Bone marrow (tissue), 2 donors: ENCODE measurements around the gene CFAP44.
A peak's percentile ranks its signal among the peaks of the same experiment; 100 is the strongest.
"Not testable (repeated sequence)": the region's sequence is repeated elsewhere in the genome, so short reads cannot be mapped to it uniquely, and the experiment has no call there.

ENCODE experiments used
- DNase-seq, 2 donors: peaks; one replicate each; lab custom pipeline; 2025; lab: John Stamatoyannopoulos, UW

The CFAP44 gene, protein sequence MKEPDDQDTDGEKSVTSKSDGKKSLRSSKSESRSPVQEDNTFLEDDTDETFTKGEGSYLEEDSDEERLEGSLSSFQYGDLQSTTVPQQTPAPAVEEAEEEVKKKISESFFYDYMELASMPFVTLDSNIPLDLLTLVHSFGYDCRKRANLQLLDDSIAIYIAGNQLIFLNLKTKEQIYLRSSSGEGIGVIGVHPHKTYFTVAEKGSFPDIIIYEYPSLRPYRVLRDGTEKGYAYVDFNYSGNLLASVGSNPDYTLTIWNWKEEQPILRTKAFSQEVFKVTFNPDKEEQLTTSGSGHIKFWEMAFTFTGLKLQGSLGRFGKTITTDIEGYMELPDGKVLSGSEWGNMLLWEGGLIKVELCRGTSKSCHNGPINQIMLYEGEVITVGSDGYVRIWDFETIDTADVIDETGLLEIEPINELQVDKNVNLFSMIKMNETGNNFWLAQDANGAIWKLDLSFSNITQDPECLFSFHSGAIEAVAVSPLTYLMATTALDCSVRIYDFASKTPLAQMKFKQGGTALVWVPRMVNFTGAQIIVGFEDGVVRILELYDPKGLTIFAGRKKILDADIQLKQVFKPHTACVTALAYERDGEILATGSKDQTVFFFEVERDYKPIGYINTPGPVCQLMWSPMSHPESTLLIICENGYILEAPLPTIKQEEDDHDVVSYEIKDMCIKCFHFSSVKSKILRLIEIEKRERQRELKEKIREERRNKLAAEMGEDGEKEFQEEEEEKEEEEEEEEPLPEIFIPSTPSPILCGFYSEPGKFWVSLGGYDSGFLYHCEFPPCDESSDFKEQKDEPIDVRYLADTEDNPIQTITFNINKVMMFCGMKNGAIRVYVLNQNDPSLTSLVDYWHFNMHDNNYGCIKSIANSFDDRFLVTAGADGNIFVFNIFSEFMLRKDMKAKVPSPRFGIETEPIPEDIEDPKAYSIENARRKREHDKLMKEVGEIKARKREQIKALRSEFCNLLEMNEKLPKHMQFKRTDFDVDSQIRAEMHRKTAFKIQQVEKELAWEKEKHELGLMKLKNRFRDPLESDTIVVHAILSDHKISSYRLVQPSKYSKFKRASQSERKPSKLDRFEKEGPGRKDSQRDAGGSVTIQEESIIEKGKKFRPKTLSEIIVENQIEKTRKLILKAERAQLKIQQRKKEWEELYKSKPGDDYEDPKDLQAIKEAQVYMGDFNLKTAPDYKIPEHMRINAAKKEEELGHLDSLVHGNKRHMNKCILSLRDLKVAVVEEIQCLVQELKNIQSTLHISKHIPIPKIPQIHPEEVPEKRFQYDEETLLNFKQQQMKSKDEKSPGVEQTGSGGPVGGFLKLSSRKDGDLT (N-terminal part only)

GRCh38 chr3:113441051-113441770 lies at the start of gene CFAP44:
CFAP44 (minus strand) TSS chr3:113441493; CDS start chr3:113433664, 7,829 bp downstream.
- no peak for DNase-seq

DNA sequence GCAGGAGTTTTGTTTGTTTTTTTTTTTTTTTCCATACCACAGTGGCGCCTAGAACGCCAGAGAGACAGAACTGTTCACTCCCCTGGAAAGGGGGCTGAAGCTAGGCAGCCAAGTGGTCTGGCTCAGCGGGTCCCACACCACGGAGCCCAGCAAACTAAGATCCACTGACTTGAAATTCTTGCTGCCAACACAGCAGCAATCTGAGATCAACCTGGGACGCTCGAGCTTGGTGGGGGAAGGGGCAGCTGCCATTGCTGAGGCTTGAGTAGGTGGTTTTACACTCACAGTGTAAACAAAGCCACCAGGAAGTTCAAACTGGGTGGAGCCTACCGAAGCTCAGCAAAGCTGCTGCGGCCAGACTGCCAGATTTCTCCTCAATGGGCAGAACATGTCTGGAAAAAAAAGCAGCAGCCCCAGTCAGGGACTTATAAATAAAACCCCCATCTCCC lies 43.9 kb upstream of the CFAP44 start:
- DNase-seq = no peak

DNA sequence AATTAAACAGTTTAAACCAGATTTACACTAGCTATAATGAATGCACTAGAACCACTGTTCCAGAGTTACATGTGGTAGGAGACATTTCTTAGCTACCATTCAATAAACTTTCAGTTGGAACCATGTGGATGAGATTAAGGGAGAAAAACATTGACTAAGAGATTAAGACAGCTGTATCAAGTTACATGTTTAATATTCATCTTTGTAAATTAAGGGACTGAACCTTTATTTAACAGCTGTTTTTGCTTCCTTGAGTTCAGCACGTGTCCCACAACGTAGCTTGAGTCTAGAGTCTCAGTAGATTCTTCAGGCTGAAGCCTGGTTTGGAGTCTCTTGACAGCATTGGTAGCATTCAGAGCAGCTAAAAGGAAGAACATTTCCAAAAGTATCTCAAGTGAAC lies 27.2 kb upstream of the CFAP44 start:
- no peak for DNase-seq

DNA sequence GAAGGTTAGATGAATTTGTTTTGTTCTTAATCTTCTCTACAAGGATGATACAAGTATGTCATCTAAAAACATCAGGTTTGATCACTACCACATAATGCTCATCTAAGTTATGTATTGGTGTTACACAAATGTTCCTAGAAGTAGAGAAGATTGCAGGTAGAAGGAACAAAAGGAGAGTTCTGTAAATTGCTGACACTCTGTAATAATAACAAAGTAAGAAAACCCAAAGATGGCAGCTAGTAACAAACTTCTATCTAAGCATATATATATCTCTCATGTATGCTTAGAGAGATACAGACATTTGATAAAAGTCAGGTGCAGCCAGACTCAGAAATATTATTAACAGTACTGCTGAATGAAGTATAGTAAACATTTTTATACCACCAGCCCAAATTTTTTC lies 20.2 kb upstream of the CFAP44 start:
- DNase-seq = no peak

GRCh38 chr3:113458554-113458953 lies 17.3 kb upstream of the CFAP44 start:
- DNase-seq = not testable (repeated sequence)

DNA sequence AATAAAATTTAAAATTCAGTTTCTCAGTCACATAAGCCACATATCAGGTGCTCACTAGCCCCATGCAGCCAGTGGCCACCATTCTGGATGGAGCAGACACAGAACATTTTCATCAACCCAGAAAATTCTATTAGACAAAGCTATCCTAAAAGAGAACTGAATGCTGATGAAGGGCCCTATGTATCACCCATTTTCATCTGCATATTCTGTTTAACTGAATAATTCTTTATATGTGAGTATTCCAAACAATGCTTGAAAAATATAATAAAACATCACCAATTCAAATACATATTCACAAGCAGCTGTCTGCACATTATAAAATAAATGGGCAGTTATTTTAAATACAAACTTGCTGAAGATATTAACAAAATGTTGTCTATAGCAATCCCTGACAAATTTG lies 14.2 kb upstream of the CFAP44 start:
- no peak for DNase-seq

GRCh38 chr3:113454630-113455029 lies 13.3 kb upstream of the CFAP44 start:
- no peak for DNase-seq

- DNase-seq = no peak
These were observed 12.8 kb upstream of the CFAP44 start for GRCh38 chr3:113454057-113454456.

DNA sequence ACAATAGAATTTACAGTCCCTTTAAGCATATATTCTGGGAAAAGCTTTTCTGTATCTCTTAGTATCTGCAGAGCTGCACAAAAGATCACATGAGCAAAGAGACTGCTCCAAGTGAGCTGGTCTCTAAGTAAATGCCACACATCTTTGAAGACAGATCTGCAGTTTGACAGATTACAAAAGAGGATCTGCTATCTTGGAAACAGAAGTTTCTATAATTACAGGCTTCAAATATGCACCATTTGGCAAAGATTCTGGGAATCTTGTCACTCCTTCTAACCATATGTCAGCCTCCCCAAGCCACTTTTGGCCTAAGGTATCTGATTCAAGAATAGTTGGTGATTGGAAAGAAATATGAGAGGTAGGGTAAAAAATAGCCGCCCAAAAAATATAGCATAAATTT lies 9.6 kb upstream of the CFAP44 start:
- no peak for DNase-seq

DNA sequence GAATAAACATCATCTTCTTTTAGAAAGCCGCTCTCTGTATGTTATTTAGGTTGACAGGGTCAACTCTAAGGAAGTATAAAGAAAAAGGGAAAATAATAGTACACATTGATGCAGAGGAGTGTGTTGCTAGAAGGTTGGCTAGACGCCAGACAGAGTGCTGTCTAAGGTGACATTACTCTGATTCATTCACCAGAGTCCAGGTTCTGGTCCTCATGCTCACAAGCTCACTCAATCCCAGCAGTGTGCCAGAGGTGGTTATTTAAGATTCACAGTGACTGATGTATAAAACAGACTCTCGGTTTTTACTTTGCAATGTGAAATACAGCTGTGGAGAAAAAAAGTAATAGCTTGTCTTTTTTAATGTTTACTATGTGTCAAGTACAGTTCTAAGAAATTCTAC lies 1.7 kb downstream of the CFAP44 start:
- DNase-seq = no peak

DNA sequence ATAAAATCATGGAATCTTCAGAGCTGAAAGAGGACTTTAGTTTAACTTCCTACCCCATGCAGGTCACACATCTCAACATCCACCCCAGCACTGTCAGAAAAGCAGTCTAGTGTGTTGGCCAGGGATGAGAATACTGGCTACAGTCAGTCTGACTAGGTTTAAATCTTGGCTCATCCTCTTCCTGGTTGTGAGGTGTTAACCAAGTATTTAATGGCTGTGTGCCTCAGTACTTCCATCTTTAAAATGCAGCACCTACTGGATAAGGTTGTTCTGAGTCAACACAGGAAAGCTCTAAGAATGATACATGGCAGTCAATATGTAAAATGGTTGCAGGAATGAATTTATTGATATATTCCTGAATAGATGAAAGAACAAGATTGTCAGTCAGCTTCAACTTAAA lies 3.1 kb downstream of the CFAP44 start:
- DNase-seq = no peak

GRCh38 chr3:113437411-113437810 lies 3.9 kb downstream of the CFAP44 start:
- DNase-seq = no peak

DNA sequence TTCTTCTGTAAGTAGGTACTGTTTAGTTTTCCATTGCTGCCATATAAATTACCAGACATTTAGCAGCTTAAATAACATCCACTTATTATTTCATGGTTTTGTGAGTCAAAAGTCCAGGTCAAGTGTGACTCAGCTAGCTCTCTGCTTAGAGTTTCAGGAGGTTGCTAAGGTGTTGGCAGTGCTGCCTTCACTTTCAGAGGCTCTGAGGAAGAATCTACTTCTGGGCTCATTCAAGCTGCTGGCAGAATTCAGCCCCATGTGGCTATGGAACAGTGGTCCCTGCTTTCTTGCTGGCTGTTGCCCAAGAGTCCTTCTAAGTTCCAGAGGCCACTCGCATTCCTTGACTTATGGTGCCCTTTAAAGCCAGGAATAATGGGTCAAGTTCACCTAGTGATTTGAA lies 4.5 kb downstream of the CFAP44 start:
- no peak for DNase-seq

GRCh38 chr3:113431811-113432210 lies 9.5 kb downstream of the CFAP44 start:
- no peak for DNase-seq

DNA sequence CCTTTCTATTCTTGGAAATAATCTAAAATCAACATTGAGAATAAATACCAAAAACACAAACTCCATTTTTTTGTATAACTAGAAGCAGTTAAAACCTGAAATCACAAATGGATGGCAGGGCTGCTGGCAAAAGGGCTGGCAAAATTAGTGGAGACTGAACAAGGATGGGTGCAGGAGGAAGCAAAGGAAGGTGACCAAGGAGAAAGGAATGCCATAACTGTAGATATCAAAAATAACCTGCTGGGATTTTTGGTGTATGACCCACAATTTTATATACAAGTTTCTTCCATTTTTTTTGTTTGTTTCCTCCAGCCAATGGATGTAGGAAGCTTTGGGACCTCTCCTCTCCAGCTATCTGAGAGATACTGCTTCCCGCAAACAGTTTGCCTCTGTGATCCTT lies 12.7 kb downstream of the CFAP44 start:
- no peak for DNase-seq

GRCh38 chr3:113423699-113424098 lies 17.6 kb downstream of the CFAP44 start:
- peak in 1 of 2 donors; percentile 33 for DNase-seq

GRCh38 chr3:113421082-113421481 lies 20.2 kb downstream of the CFAP44 start:
- DNase-seq = no peak

DNA sequence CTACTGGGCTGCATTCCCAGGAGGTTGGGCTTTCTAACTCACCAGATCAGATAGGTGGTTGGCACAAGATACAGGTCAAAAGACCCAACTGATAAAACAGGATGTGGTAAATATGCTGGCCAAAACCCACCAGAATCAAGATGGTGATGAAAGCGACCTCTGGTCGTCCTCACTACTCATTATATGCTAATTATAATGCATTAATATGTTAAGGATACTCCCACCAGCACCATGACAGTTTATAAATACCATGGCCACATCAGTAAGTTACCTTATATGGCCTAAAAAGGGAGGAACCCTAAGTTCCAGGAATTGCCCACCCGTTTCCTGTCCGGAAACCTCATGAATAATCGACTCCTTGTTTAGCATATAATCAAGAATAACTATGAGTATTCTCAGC lies 31.6 kb downstream of the CFAP44 start:
- no peak for DNase-seq

DNA sequence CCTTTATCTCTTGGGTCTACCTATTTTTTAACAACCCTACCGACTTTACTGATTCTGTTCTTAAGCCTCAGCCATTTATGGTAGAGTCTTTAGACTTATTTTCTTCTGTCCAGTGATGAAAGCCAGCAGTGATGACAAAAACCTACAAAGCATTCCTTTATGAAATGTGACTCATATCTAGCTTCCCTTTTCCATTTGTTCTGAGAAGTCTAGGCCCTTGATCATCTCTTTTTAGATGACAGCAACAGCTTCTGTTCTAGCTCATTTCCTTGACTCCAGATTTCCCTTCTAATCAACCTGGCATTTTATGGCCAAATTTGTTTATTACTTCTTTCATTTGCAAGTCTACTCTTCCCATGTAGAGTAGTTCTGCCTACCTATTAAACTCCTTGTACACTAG lies 36.1 kb downstream of the CFAP44 start:
- DNase-seq = no peak

DNA sequence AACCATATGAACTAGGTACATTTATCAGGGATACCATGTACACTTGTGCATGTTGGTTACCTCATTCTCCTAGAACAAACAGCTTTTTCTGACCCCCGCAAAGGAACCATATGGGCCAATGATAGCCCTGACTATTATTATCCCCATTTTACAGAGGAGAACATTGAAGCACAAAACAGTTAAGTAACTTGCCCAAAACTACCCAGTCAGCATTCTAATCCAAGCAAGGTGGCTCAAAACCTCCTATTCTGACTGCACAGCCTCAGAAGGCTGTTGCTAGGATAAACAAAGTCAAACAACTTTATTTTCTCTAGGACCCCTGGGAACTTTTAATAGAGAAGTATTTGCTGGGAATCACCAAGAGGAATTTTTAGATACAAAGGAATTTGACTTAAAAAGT lies 36.7 kb downstream of the CFAP44 start:
- no peak for DNase-seq
